ENCODE measurements around the gene ERICH6.

Gene ERICH6

DNA sequence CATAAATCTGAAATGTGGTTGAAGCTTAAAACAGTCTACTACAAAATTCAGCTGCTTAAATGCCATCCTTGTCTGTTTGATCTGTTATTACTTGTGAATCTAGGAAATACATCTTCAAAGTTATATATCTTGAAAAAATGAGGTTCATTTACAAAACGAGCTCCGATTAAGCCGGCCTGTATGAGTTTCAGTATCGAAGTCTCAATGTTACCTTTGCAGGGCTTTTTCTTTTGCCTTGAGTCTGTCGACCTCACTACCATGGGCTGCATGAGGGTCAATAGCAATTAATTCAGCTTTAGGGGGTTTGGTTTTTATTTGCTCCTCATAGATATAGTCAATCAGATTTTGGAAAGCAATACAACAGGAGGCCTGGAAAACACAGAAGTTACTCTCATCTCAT, 23.2 kb downstream of the ERICH6 start:
- no peak for TF ChIP-seq CTCF (IDR thresholded peaks at IDR 0.05; ENCODE audit: extremely low read depth, missing control alignments)
- no peak for DNase-seq (ENCODE audit: low spot score)

GRCh38 chr3:150675587-150675986, 28.1 kb downstream of the ERICH6 start:
- DNase-seq (ENCODE audit: low spot score), result no peak
- TF ChIP-seq CTCF (IDR thresholded peaks at IDR 0.05; ENCODE audit: extremely low read depth, missing control alignments), result no peak

DNA sequence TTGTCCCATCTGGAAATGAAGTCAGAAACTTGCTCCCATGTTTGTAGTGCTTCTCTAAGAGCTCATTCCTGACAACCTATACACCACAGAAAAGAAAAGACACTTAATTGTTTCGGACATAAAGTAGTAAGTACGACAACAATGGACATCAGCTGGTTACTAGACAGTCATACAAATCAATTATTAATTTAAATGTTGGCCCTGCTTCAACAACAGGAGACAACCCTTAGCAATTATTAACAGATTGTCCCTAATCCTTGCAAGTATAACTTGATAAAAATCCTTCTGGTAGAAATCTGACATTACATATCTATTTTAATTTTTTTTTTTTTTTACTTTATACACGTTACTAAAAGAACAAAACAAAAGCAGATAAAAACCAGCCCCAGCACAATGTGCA, 29.8 kb downstream of the ERICH6 start:
- TF ChIP-seq CTCF (IDR thresholded peaks at IDR 0.05; ENCODE audit: extremely low read depth, missing control alignments), result no peak
- no peak for DNase-seq (ENCODE audit: low spot score)

DNA sequence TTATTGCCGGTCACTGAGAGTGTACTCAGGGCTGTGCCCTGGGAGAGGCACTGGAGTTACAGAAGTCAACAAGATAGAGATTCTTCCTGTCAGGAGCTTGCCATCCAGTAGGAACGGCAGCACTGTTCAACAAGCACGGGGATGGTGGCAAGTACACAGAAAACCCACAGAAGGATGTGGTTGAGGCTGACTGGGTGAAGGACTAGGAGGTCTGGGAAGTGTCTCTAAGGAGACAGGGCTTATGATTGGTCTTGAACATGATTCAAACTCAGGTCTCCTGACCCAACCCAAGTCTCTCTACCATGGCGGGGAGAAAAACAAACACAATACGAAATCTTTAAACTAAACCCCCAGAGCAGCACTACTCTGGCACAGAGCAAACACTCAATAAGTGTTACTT, 37.6 kb downstream of the ERICH6 start:
- DNase-seq (ENCODE audit: low spot score), result no peak
- TF ChIP-seq CTCF (IDR thresholded peaks at IDR 0.05; ENCODE audit: extremely low read depth, missing control alignments), result no peak

DNA sequence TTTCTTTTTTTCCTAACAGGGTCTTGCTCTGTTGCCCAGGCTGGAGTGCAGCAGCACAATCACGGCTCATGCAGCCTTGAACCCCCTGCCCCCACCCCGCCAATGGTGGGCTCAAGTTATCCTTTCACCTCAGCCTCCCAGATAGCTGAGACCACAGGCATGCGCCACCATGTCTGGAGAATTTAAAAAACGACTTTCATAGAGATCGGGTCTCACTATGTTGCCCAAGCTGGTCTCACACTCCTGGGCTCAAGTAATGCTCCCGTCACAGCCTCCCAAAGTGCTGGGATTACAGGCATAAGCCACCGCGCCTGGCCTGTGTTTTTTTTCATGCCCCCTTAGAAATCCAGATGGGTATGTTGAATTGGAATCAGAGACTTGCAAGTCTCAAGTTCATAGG, 40.3 kb downstream of the ERICH6 start:
- DNase-seq (ENCODE audit: low spot score), result no peak
- no peak for TF ChIP-seq CTCF (IDR thresholded peaks at IDR 0.05; ENCODE audit: extremely low read depth, missing control alignments)

GRCh38 chr3:150662410-150663200, 41.1 kb downstream of the ERICH6 start:
- no peak for DNase-seq (ENCODE audit: low spot score)

GRCh38 chr3:150656316-150656715, 47.4 kb downstream of the ERICH6 start:
- no peak for DNase-seq (ENCODE audit: low spot score)
- no peak for TF ChIP-seq CTCF (IDR thresholded peaks at IDR 0.05; ENCODE audit: extremely low read depth, missing control alignments)

More at GRCh38 chr3:150662410-150663200, 41.1 kb downstream of the ERICH6 start:
- no peak for TF ChIP-seq CTCF (IDR thresholded peaks at IDR 0.05; ENCODE audit: extremely low read depth, missing control alignments)

Measured in GM20000 (cell line).